Kidney tubule cell (primary cell): Measurements from ENCODE around the gene HTR7.
A peak's percentile ranks its signal among the peaks of the same experiment; 100 is the strongest.

Source experiments
- DNase-seq: peaks from one replicate; pipeline ENCODE4 v3.0.0-alpha.2; 2018; ENCODE audit warnings: low spot score

Gene HTR7

GRCh38 chr10:90804354-90804753 is 53.5 kb downstream of the HTR7 start:
- DNase-seq = no peak

- no peak for DNase-seq
Measured at GRCh38 chr10:90801608-90802007, 56.2 kb downstream of the HTR7 start.

GRCh38 chr10:90800232-90800796 is 57.5 kb downstream of the HTR7 start:
- no peak for DNase-seq

GRCh38 chr10:90799172-90799571 is 58.7 kb downstream of the HTR7 start:
- DNase-seq = no peak

GRCh38 chr10:90798482-90798881 is 59.4 kb downstream of the HTR7 start:
- no peak for DNase-seq

- no peak for DNase-seq
Measured at GRCh38 chr10:90790422-90790821, 67.4 kb downstream of the HTR7 start.

- no peak for DNase-seq
Measured at GRCh38 chr10:90788968-90789367, 68.9 kb downstream of the HTR7 start.

GRCh38 chr10:90788199-90788491 is 69.7 kb downstream of the HTR7 start:
- DNase-seq = no peak

- DNase-seq = peak; percentile 48
Measured at GRCh38 chr10:90787393-90788198, 70.2 kb downstream of the HTR7 start.

- no peak for DNase-seq
Measured at GRCh38 chr10:90785782-90786181, 72.1 kb downstream of the HTR7 start.

GRCh38 chr10:90784771-90785170 is 73.1 kb downstream of the HTR7 start:
- DNase-seq = no peak

GRCh38 chr10:90780488-90780887 is 77.4 kb downstream of the HTR7 start:
- no peak for DNase-seq

GRCh38 chr10:90779548-90779947 is 78.3 kb downstream of the HTR7 start:
- no peak for DNase-seq

GRCh38 chr10:90777621-90778020 is 80.2 kb downstream of the HTR7 start:
- DNase-seq = no peak

- DNase-seq = no peak
Measured at GRCh38 chr10:90775351-90776028, 82.3 kb downstream of the HTR7 start.

- DNase-seq = no peak
Measured at GRCh38 chr10:90769946-90770841, 87.6 kb downstream of the HTR7 start.

- DNase-seq = peak; percentile 51
Measured at GRCh38 chr10:90751107-90751997, 106.5 kb downstream of the HTR7 start.

GRCh38 chr10:90746829-90747228 is 111.0 kb downstream of the HTR7 start:
- DNase-seq = no peak

GRCh38 chr10:90745565-90745964 is 112.3 kb downstream of the HTR7 start:
- DNase-seq = no peak

GRCh38 chr10:90743291-90743690 is 114.5 kb downstream of the HTR7 start:
- no peak for DNase-seq

- DNase-seq = peak; percentile 81
Measured at GRCh38 chr10:90741926-90742565, 115.8 kb downstream of the HTR7 start.
